Vagina (tissue), 2 donors: ENCODE results near the gene SV2A.
"Not testable (repeated sequence)": the region's sequence is repeated elsewhere in the genome, so short reads cannot be mapped to it uniquely, and the experiment has no call there.

Experiments used
- POLR2A ChIP-seq, 2 donors: fragments of 450-650 bp; IDR thresholded peaks; one replicate each; pipeline ENCODE4 v1.6.1; 2017; ENCODE audit warnings: antibody characterized with exemption in 2 of 2, mild to moderate bottlenecking in 2 of 2, moderate library complexity in 2 of 2
- TF ChIP-seq, protein P1 (sequence below), 3 experiments: fragments of 450-650 bp in 2 of 3; fragments of 200-600 bp in 1 of 3; sonication (generic) in 1 of 3; IDR thresholded peaks; one replicate each; pipeline ENCODE4 v1.5.1; 2017 to 2019; ENCODE audit warnings: antibody characterized with exemption in 3 of 3, mild to moderate bottlenecking in 2 of 3, moderate library complexity in 2 of 3

DNA sequence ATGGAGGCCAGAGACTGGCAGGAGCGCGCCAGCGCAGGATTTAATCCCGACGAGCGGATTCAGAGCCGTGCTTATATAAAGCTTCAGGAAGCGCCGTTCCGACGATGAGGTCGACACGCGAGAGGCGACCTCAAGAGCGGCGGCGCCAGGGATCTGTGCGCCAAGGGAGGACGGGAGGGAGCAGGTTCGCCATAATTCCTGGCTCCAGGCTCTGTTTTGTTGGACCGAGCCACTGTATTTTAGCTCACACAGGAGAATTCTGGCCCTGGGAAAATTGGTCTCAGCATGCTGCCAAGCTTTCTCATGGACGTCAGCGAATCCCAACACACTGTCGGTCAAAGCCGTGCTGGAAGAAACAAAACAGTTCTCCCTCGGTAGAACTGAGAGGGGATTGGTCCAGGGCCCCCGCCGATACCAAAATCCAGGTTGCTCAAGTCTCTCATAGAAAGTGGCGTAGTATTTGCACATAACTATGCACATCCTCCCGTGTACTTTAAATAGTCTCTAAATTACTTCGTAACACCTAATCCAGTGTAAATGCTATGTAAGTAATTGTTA lies 56.1 kb downstream of the SV2A start:
- not testable (repeated sequence) for TF ChIP-seq POLR2A (IDR thresholded peaks at IDR 0.05)
- TF ChIP-seq, protein P1, sequence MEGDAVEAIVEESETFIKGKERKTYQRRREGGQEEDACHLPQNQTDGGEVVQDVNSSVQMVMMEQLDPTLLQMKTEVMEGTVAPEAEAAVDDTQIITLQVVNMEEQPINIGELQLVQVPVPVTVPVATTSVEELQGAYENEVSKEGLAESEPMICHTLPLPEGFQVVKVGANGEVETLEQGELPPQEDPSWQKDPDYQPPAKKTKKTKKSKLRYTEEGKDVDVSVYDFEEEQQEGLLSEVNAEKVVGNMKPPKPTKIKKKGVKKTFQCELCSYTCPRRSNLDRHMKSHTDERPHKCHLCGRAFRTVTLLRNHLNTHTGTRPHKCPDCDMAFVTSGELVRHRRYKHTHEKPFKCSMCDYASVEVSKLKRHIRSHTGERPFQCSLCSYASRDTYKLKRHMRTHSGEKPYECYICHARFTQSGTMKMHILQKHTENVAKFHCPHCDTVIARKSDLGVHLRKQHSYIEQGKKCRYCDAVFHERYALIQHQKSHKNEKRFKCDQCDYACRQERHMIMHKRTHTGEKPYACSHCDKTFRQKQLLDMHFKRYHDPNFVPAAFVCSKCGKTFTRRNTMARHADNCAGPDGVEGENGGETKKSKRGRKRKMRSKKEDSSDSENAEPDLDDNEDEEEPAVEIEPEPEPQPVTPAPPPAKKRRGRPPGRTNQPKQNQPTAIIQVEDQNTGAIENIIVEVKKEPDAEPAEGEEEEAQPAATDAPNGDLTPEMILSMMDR (IDR thresholded peaks at IDR 0.05), result not testable (repeated sequence)
